HepG2 (cell line): ENCODE data around the gene BRCA1. TPM values are rescaled to one million over a fixed set of nuclear protein-coding genes. Genes with fewer than 3 reads are reported as not detected.

Source experiments
- JUN ChIP-seq: sonication (generic); formaldehyde crosslinking; IDR thresholded peaks from 2 replicates; pipeline ENCODE4 v1.4.0; 2020; ENCODE audit warnings: mild to moderate bottlenecking, missing genetic modification reagents
- RFX3 ChIP-seq: IDR thresholded peaks from 2 replicates; pipeline ENCODE4 v1.6.1; 2016; ENCODE audit warnings: missing biosample characterization, missing genetic modification reagents
- SRSF1 ChIP-seq: fragments of 200-400 bp; formaldehyde crosslinking; optimal IDR thresholded peaks from 2 replicates; pipeline ENCODE3; 2017; ENCODE audit warnings: mild to moderate bottlenecking, low read depth, low read length, moderate library complexity
- YY1 ChIP-seq: IDR thresholded peaks from 2 replicates; pipeline ENCODE4 v1.6.1; 2011; ENCODE audit warnings: low read length, low read depth, moderate library complexity, mild to moderate bottlenecking; ENCODE audit not compliant: insufficient read depth, insufficient replicate concordance
- ZNF230 ChIP-seq: sonication (generic); formaldehyde crosslinking; IDR thresholded peaks from 2 replicates; pipeline ENCODE4 v1.4.0; 2020; ENCODE audit warnings: mild to moderate bottlenecking, missing genetic modification reagents
- ZNF317 ChIP-seq: sonication (generic); formaldehyde crosslinking; IDR thresholded peaks from 2 replicates; pipeline ENCODE4 v1.5.0; 2020; ENCODE audit warnings: mild to moderate bottlenecking, missing genetic modification reagents
- ZNF431 ChIP-seq: sonication (generic); formaldehyde crosslinking; IDR thresholded peaks from 2 replicates; pipeline ENCODE4 v1.9.0; 2022; ENCODE audit warnings: missing genetic modification reagents, low read depth, mild to moderate bottlenecking, borderline replicate concordance
- ZNF616 ChIP-seq: sonication (generic); formaldehyde crosslinking; IDR thresholded peaks from 2 replicates; pipeline ENCODE4 v1.5.0; 2020; ENCODE audit warnings: low read depth, mild to moderate bottlenecking, missing genetic modification reagents
- polyA plus RNA-seq, 8 experiments: library from polyadenylated mRNA; depleted of rRNA in 3 of 8; stranded (reverse) in 7 of 8; unstranded in 1 of 8; fragments of >200 nt; fragmentation: Illumina TruSeq in 4 of 8; extraction: Trizol in 4 of 8; gene quantifications; 2 replicates each; pipeline versions ENCODE4 v1.2.1 to v1.2.3, GENCODE V29; 2011 to 2016; ENCODE audit warnings: low read depth in 4 of 8, missing spikeins in 1 of 8, mixed read lengths in 1 of 8; ENCODE audit not compliant: insufficient read depth in 1 of 8
- total RNA-seq, 5 experiments: library from RNA; depleted of rRNA; stranded (reverse); fragments of >200 nt; fragmentation: Illumina TruSeq; extraction: Trizol; gene quantifications; 2 replicates each; pipeline ENCODE4 v1.2.3, GENCODE V29; 2016; ENCODE audit warnings: low read depth in 1 of 5
- TF ChIP-seq, protein P1 (sequence below): sonication (generic); formaldehyde crosslinking; IDR thresholded peaks from 2 replicates; pipeline ENCODE4 v1.4.0; 2020; ENCODE audit warnings: mild to moderate bottlenecking, missing genetic modification reagents
- TF ChIP-seq, protein P2 (sequence below): sonication (generic); formaldehyde crosslinking; IDR thresholded peaks from 2 replicates; pipeline ENCODE4 v1.5.1; 2020; ENCODE audit warnings: mild to moderate bottlenecking, missing genetic modification reagents, moderate library complexity
- TF ChIP-seq, protein P3 (sequence below): sonication (generic); formaldehyde crosslinking; IDR thresholded peaks from 2 replicates; pipeline ENCODE4 v1.4.0; 2020; ENCODE audit warnings: mild to moderate bottlenecking, missing genetic modification reagents, borderline replicate concordance
- TF ChIP-seq, protein P4 (sequence below): sonication (generic); formaldehyde crosslinking; IDR thresholded peaks from 2 replicates; pipeline ENCODE4 v1.4.0; 2020; ENCODE audit warnings: mild to moderate bottlenecking, missing genetic modification reagents
- TF ChIP-seq, protein P5 (sequence below): sonication (generic); formaldehyde crosslinking; IDR thresholded peaks from 2 replicates; pipeline ENCODE4 v1.8.0; 2022; ENCODE audit warnings: low read depth, missing genetic modification reagents
- TF ChIP-seq, protein P6 (sequence below): IDR thresholded peaks from 2 replicates; pipeline ENCODE4 v1.6.1; 2012; ENCODE audit warnings: low read length, improper control_type of control experiment

BRCA1 gene
- total and polyA plus RNA-seq, 2 of the 13 experiments (the other 11 are each of a cell fraction or from before 2014, with no cell fraction given), result 13.3 to 37.5 TPM

DNA sequence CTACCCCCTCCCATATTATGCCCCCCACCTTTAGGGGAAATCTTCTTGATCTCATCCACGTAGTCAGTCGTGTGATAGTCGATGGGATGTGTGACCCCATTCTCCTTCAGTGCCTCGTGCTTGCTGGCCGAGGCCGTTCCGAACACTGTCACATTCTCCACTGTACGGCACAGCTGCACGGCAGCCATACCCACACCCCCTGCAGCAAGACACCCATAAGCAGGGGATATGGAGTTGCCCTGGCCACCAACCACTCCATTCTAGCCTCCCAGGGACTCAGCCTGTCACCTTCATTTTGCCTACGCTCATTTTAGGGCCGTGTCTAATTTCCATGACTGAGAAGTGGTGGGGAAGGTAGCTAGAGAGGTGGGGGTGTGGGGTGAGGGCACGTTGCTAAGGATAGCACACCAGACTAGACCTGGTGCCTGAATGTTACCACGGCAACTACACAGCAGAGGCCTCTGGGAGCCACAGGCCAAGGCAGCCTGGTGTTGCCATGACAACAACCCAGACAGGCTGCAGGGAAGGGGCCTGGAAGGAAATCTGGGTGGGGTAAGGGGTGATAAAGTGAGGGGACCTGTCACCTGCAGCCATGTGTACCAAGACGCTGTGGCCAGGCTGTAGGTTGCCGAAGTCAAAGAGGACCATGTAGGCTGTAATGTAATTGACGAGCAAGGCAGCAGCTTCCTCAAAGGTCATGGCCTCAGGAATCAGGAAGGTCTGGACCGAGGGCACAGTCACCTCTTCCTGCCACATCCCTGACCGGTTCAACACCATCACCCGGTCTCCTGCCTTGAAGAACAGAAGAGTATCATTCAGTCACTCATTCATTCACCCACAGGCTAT lies 106.9 kb downstream of the BRCA1 start (continued):
- TF ChIP-seq JUN (no peak), ZNF230 (CRISPR knock-in tag) (no peak), ZNF616 (CRISPR knock-in tag) (no peak), ZNF317 (CRISPR knock-in tag) (no peak), RFX3 (CRISPR knock-in tag) (peak; percentile 65), YY1 (no peak), ZNF431 (CRISPR knock-in tag) (no peak), SRSF1 (no peak)
- TF ChIP-seq, protein P1, sequence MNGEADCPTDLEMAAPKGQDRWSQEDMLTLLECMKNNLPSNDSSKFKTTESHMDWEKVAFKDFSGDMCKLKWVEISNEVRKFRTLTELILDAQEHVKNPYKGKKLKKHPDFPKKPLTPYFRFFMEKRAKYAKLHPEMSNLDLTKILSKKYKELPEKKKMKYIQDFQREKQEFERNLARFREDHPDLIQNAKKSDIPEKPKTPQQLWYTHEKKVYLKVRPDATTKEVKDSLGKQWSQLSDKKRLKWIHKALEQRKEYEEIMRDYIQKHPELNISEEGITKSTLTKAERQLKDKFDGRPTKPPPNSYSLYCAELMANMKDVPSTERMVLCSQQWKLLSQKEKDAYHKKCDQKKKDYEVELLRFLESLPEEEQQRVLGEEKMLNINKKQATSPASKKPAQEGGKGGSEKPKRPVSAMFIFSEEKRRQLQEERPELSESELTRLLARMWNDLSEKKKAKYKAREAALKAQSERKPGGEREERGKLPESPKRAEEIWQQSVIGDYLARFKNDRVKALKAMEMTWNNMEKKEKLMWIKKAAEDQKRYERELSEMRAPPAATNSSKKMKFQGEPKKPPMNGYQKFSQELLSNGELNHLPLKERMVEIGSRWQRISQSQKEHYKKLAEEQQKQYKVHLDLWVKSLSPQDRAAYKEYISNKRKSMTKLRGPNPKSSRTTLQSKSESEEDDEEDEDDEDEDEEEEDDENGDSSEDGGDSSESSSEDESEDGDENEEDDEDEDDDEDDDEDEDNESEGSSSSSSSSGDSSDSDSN, result no peak
- TF ChIP-seq, protein P2, sequence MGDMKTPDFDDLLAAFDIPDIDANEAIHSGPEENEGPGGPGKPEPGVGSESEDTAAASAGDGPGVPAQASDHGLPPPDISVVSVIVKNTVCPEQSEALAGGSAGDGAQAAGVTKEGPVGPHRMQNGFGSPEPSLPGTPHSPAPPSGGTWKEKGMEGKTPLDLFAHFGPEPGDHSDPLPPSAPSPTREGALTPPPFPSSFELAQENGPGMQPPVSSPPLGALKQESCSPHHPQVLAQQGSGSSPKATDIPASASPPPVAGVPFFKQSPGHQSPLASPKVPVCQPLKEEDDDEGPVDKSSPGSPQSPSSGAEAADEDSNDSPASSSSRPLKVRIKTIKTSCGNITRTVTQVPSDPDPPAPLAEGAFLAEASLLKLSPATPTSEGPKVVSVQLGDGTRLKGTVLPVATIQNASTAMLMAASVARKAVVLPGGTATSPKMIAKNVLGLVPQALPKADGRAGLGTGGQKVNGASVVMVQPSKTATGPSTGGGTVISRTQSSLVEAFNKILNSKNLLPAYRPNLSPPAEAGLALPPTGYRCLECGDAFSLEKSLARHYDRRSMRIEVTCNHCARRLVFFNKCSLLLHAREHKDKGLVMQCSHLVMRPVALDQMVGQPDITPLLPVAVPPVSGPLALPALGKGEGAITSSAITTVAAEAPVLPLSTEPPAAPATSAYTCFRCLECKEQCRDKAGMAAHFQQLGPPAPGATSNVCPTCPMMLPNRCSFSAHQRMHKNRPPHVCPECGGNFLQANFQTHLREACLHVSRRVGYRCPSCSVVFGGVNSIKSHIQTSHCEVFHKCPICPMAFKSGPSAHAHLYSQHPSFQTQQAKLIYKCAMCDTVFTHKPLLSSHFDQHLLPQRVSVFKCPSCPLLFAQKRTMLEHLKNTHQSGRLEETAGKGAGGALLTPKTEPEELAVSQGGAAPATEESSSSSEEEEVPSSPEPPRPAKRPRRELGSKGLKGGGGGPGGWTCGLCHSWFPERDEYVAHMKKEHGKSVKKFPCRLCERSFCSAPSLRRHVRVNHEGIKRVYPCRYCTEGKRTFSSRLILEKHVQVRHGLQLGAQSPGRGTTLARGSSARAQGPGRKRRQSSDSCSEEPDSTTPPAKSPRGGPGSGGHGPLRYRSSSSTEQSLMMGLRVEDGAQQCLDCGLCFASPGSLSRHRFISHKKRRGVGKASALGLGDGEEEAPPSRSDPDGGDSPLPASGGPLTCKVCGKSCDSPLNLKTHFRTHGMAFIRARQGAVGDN (CRISPR knock-in tag), result peak; percentile 33
- TF ChIP-seq, protein P3, sequence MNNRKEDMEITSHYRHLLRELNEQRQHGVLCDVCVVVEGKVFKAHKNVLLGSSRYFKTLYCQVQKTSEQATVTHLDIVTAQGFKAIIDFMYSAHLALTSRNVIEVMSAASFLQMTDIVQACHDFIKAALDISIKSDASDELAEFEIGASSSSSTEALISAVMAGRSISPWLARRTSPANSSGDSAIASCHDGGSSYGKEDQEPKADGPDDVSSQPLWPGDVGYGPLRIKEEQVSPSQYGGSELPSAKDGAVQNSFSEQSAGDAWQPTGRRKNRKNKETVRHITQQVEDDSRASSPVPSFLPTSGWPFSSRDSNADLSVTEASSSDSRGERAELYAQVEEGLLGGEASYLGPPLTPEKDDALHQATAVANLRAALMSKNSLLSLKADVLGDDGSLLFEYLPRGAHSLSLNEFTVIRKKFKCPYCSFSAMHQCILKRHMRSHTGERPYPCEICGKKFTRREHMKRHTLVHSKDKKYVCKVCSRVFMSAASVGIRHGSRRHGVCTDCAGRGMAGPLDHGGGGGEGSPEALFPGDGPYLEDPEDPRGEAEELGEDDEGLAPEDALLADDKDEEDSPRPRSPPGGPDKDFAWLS, result no peak
- TF ChIP-seq, protein P4, sequence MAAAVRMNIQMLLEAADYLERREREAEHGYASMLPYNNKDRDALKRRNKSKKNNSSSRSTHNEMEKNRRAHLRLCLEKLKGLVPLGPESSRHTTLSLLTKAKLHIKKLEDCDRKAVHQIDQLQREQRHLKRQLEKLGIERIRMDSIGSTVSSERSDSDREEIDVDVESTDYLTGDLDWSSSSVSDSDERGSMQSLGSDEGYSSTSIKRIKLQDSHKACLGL (CRISPR knock-in tag), result no peak
- TF ChIP-seq, protein P5, sequence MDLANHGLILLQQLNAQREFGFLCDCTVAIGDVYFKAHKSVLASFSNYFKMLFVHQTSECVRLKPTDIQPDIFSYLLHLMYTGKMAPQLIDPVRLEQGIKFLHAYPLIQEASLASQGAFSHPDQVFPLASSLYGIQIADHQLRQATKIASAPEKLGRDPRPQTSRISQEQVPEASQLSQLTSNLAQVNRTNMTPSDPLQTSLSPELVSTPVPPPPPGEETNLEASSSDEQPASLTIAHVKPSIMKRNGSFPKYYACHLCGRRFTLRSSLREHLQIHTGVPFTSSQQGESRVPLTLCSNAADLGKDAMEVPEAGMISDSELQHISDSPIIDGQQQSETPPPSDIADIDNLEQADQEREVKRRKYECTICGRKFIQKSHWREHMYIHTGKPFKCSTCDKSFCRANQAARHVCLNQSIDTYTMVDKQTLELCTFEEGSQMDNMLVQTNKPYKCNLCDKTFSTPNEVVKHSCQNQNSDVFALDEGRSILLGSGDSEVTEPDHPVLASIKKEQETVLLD, result no peak
- TF ChIP-seq, protein P6, sequence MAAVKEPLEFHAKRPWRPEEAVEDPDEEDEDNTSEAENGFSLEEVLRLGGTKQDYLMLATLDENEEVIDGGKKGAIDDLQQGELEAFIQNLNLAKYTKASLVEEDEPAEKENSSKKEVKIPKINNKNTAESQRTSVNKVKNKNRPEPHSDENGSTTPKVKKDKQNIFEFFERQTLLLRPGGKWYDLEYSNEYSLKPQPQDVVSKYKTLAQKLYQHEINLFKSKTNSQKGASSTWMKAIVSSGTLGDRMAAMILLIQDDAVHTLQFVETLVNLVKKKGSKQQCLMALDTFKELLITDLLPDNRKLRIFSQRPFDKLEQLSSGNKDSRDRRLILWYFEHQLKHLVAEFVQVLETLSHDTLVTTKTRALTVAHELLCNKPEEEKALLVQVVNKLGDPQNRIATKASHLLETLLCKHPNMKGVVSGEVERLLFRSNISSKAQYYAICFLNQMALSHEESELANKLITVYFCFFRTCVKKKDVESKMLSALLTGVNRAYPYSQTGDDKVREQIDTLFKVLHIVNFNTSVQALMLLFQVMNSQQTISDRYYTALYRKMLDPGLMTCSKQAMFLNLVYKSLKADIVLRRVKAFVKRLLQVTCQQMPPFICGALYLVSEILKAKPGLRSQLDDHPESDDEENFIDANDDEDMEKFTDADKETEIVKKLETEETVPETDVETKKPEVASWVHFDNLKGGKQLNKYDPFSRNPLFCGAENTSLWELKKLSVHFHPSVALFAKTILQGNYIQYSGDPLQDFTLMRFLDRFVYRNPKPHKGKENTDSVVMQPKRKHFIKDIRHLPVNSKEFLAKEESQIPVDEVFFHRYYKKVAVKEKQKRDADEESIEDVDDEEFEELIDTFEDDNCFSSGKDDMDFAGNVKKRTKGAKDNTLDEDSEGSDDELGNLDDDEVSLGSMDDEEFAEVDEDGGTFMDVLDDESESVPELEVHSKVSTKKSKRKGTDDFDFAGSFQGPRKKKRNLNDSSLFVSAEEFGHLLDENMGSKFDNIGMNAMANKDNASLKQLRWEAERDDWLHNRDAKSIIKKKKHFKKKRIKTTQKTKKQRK, result no peak
